Stimulated activated naive B cell treated with anti-CD40 and anti-IgM and Interleukin-4, amounts not matched to agents 10 μg/mL and 1 μg/mL and 100 μg/mL, for 72 hours (primary cell): ENCODE measurements around the gene KRT75.
A peak's percentile ranks its signal among the peaks of the same experiment; 100 is the strongest.

Experiments used
- ATAC-seq, 2 donors: fragments of 150-1000 bp; cut with Tn5 transposase; replicated peaks; 2 replicates each; pipeline ENCODE4 v1.10.0; 2021; ENCODE audit warnings: moderate library complexity in 1 of 2
- DNase-seq: peaks from one replicate; pipeline ENCODE4 v3.0.0; 2021
- H3K27ac Mint-ChIP-seq: one replicate; pipeline ENCODE4 v1.8.0; 2022; ENCODE audit warnings: mild to moderate bottlenecking, mixed read lengths
- H3K27me3 Mint-ChIP-seq, 2 donors: one replicate each; pipeline ENCODE4 v1.8.0; 2022; ENCODE audit warnings: mixed read lengths in 2 of 2
- H3K36me3 Mint-ChIP-seq, 2 donors: one replicate each; pipeline ENCODE4 v1.8.0; 2022; ENCODE audit warnings: mixed read lengths in 2 of 2, mild to moderate bottlenecking in 1 of 2
- H3K4me1 Mint-ChIP-seq, 2 donors: one replicate each; pipeline ENCODE4 v1.8.0; 2022; ENCODE audit warnings: mixed read lengths in 2 of 2, mild to moderate bottlenecking in 1 of 2
- H3K4me3 Mint-ChIP-seq, 2 donors: one replicate each; pipeline ENCODE4 v1.8.0; 2022; ENCODE audit warnings: mild to moderate bottlenecking in 2 of 2, mixed read lengths in 2 of 2, moderate library complexity in 1 of 2
- H3K9me3 Mint-ChIP-seq, 2 donors: one replicate each; pipeline ENCODE4 v1.8.0; 2022; ENCODE audit warnings: mixed read lengths in 2 of 2, mild to moderate bottlenecking in 1 of 2

KRT75 gene

DNA sequence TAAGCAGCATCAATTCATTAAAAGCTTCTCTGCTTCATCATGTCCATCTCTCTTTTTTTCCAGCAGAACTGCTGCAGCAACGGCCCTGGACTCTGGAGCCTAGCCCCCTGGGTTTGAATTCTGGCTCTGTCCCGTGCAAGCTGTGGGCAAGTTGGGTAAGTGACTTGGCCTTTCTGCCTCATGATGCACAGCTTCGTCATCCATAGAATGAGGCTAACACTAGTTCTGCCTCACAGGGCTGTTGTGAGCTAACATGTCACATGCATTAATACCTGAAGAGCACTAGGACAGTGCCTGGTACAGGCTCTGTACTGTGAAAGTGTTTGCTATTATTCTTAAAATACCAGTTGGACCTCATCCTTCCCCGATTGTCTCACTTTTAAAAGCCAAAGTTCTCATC, 32.2 kb downstream of the KRT75 start:
- Mint-ChIP-seq H3K36me3 (no peaks in the 10 kb centered on the region), H3K27me3 (peaks cover 17 to 23% of the 10 kb centered on the region in 2 donors), H3K4me1 (no peaks in the 10 kb centered on the region), H3K4me3 (no peak overlapping the region), H3K27ac (no peak overlapping the region), H3K9me3 (no peaks in the 10 kb centered on the region)
- ATAC-seq (no peak), DNase-seq (no peak)

DNA sequence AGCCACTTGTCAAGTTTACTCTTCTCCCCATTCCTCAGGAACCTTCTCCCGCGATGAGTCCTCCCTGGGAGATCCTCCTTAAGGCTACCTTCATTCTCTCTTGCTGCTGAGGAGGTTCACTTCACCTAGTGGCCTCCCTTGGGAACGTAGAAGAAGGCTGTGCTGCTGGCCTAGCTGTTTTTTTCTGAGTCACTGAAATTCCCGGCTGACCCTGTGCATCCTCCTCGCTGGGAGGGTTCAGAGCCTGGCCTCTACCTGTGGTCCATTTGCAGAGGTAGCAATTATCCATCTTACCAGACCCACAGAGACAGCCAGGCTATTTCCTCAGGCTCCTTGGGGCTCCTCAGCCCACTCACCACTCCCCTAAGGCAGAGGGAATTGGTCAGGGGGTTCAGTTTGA, 32.6 kb downstream of the KRT75 start:
- ATAC-seq (no peak), DNase-seq (no peak)
- Mint-ChIP-seq H3K4me1 (no peaks in the 10 kb centered on the region), H3K27me3 (peaks cover 17 to 25% of the 10 kb centered on the region in 2 donors), H3K9me3 (no peaks in the 10 kb centered on the region), H3K27ac (no peak overlapping the region), H3K4me3 (no peak overlapping the region), H3K36me3 (no peaks in the 10 kb centered on the region)

GRCh38 chr12:52400906-52401305, 33.3 kb downstream of the KRT75 start:
- H3K36me3 Mint-ChIP-seq = no peaks in the 10 kb centered on the region
- no peak overlapping the region for H3K27ac Mint-ChIP-seq
- DNase-seq (no peak), ATAC-seq (no peak)
- H3K4me3 Mint-ChIP-seq = no peak overlapping the region
- no peaks in the 10 kb centered on the region for H3K4me1 Mint-ChIP-seq
- H3K27me3 Mint-ChIP-seq = peaks cover 22 to 25% of the 10 kb centered on the region in 2 donors
- H3K9me3 Mint-ChIP-seq = no peaks in the 10 kb centered on the region

DNA sequence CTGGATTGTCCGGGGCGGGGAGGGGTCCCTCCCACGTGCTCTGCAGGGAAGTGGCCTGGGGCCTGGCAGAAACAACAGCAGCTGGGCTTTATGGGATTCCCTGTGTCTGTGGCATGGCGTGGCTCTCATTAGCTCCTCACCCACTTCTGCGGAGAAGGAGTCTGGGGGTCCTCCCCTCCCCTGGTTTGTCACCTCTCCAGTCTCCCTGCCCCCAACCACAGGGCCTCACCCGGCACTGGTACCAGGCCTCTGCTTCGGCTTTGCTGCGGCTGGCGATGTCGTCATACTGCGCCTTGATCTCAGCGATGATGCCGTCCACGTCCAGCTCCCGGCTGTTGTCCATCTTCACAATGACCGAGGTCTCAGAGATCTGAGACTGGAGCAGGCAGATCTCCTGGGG, 34.4 kb downstream of the KRT75 start:
- Mint-ChIP-seq H3K27ac (no peak overlapping the region), H3K4me1 (no peaks in the 10 kb centered on the region), H3K9me3 (no peaks in the 10 kb centered on the region), H3K27me3 (peaks cover 27 to 30% of the 10 kb centered on the region in 2 donors), H3K4me3 (no peak overlapping the region), H3K36me3 (no peaks in the 10 kb centered on the region)
- no peak for ATAC-seq
- DNase-seq = no peak

DNA sequence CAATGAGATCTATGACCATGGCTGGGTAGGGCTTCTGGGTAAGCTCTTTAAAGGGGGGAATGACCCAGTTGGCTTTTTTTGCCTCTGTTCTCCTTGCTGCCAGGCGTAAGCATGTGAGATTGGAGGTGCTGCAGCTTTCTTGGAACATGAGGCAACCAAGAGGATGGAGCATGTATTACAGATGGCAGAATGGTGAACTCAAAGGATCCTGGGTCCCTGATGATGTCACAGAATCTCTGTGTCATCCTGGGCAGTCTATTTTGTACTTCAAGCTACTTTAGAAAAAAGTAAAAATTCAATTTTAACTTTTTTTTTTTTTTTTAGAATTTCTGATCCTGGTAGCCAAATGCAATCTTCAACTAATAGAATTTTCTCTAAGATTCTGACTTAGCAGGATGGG, 36.0 kb downstream of the KRT75 start:
- no peaks in the 10 kb centered on the region for H3K36me3 Mint-ChIP-seq
- ATAC-seq (no peak), DNase-seq (no peak)
- H3K27me3 Mint-ChIP-seq = peaks cover 31 to 32% of the 10 kb centered on the region in 2 donors
- H3K9me3 Mint-ChIP-seq = no peaks in the 10 kb centered on the region
- H3K27ac Mint-ChIP-seq = no peak overlapping the region
- no peaks in the 10 kb centered on the region for H3K4me1 Mint-ChIP-seq
- no peak overlapping the region for H3K4me3 Mint-ChIP-seq

GRCh38 chr12:52396656-52397055, 37.5 kb downstream of the KRT75 start:
- no peak overlapping the region for H3K4me3 Mint-ChIP-seq
- no peaks in the 10 kb centered on the region for H3K9me3 Mint-ChIP-seq
- H3K36me3 Mint-ChIP-seq = no peaks in the 10 kb centered on the region
- no peak for ATAC-seq
- no peaks in the 10 kb centered on the region for H3K4me1 Mint-ChIP-seq
- no peak overlapping the region for H3K27ac Mint-ChIP-seq
- peaks cover 23 to 36% of the 10 kb centered on the region in 2 donors for H3K27me3 Mint-ChIP-seq
- DNase-seq = no peak

GRCh38 chr12:52395761-52396434, 38.3 kb downstream of the KRT75 start:
- Mint-ChIP-seq H3K27me3 (peaks cover 23 to 36% of the 10 kb centered on the region in 2 donors), H3K4me3 (no peak overlapping the region), H3K4me1 (no peaks in the 10 kb centered on the region), H3K36me3 (no peaks in the 10 kb centered on the region), H3K9me3 (no peaks in the 10 kb centered on the region), H3K27ac (no peak overlapping the region)
- DNase-seq (no peak), ATAC-seq (peak in 1 of 2 donors; percentile 38)

DNA sequence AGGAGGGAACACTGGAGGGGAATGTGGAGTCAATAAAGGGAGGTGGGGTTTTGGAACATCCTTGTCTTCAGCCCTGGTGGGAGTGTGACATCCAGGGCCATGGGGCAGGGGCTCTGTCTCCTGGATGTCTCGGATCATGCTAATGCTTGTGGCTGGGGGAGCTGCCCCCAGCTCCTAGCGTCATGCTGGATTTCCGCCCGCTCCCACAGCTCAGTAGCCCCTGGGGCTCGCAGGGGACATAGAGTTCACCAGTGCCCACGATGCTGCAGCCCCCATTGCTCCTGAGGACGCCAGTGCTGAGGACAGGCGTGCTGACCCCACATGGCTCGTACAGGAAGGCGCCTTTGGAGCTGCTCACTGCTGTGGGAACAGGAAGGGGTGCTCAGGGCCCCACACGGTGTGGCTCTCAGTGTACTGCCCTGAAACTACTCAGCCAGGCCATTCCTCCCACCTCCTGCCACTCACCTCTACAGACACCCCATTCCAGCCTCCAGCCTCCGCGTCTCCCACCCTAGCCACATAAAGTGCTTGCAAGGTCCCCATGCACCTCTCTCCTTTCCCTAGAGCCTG, 39.2 kb downstream of the KRT75 start:
- Mint-ChIP-seq H3K4me3 (no peak overlapping the region), H3K4me1 (no peaks in the 10 kb centered on the region), H3K27ac (no peak overlapping the region), H3K36me3 (no peaks in the 10 kb centered on the region), H3K27me3 (peaks cover 23 to 26% of the 10 kb centered on the region in 2 donors), H3K9me3 (no peaks in the 10 kb centered on the region)
- no peak for DNase-seq
- ATAC-seq = no peak

DNA sequence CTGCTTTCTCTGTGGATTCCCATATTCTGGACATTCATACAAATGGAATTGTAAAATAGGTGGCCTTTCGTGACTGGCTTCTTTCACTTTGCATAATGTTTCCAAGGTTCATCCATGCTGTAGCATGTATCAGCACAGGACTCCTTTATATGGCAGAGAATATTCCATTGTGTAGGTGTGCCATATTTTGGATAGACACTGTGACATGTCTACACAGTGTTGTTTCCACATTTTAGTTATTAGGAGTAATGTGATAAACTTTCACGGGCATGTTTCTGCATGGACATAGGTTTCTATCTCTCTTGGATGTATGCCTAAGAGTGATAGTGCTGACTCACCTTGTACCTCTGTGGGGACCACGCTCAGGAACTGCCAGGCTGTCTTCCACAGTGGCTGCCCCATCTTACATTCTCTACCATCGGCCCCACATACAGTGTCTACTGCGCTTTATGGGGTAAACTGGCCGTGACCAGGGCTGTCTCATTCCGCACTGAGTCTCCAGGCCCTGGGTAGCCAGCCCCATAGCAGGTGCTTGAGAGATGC, 41.6 kb downstream of the KRT75 start:
- Mint-ChIP-seq H3K4me1 (no peaks in the 10 kb centered on the region), H3K27me3 (peaks cover 26 to 27% of the 10 kb centered on the region in 2 donors), H3K4me3 (no peak overlapping the region), H3K9me3 (no peaks in the 10 kb centered on the region), H3K27ac (no peak overlapping the region), H3K36me3 (no peaks in the 10 kb centered on the region)
- DNase-seq (no peak), ATAC-seq (no peak)

GRCh38 chr12:52391618-52392002, 42.6 kb downstream of the KRT75 start:
- DNase-seq = no peak
- no peak overlapping the region for H3K4me3 Mint-ChIP-seq
- H3K27me3 Mint-ChIP-seq = peaks cover 19 to 27% of the 10 kb centered on the region in 2 donors
- H3K9me3 Mint-ChIP-seq = no peaks in the 10 kb centered on the region
- H3K27ac Mint-ChIP-seq = no peak overlapping the region
- no peak for ATAC-seq
- no peaks in the 10 kb centered on the region for H3K36me3 Mint-ChIP-seq
- no peaks in the 10 kb centered on the region for H3K4me1 Mint-ChIP-seq

DNA sequence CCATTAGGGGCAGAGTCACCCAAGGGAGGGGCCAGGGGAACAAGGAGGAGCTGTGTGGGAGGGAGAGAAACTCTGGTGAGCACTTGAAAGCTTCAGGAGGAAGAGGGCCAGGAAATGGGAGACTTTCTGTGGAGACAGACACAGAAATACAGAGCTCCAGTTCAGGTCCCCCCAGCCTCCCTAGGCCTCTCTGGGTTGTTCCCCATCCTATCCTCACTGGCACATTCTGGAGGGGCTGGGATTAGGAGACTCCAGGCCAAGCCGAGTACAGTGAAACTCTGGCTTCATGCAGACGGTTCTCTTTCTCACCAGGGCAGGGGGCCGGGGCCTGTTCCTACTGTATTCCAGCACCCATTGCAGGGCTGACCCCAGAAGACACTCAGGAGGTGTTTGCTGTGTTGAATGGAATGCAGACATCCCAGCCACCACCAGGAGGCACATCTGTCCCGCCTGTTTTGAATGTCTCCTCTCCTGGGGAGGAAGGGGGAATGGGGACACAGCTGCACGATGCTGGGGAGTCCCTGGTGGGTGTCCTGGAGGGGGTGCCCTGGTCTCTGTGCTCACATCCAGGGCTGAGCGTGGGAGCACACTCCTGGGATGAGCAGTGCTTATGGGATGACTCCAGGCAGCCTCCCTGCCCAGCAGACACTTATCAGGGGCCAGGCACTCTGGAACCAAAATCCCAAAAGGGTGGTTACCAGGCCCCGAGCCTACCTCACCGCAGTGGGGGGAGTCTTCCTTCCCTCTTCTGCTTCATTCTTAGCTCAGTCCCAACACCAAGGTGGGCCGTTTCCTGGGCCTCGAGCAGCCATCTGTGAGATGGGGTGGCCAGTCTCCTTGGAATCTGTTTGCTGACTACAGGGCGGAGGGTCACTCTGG, 43.2 kb downstream of the KRT75 start:
- ATAC-seq (peak in 1 of 2 donors; percentile 29), DNase-seq (no peak)
- Mint-ChIP-seq H3K27ac (no peak overlapping the region), H3K4me3 (no peak overlapping the region), H3K27me3 (peaks cover 19 to 23% of the 10 kb centered on the region in 2 donors), H3K4me1 (no peaks in the 10 kb centered on the region), H3K9me3 (no peaks in the 10 kb centered on the region), H3K36me3 (no peaks in the 10 kb centered on the region)

GRCh38 chr12:52389313-52390207, 44.6 kb downstream of the KRT75 start:
- Mint-ChIP-seq H3K4me3 (no peak overlapping the region), H3K27me3 (peaks cover 14% of the 10 kb centered on the region in 2 donors), H3K27ac (no peak overlapping the region), H3K9me3 (no peaks in the 10 kb centered on the region), H3K36me3 (no peaks in the 10 kb centered on the region), H3K4me1 (no peaks in the 10 kb centered on the region)
- DNase-seq (no peak), ATAC-seq (no peak)

DNA sequence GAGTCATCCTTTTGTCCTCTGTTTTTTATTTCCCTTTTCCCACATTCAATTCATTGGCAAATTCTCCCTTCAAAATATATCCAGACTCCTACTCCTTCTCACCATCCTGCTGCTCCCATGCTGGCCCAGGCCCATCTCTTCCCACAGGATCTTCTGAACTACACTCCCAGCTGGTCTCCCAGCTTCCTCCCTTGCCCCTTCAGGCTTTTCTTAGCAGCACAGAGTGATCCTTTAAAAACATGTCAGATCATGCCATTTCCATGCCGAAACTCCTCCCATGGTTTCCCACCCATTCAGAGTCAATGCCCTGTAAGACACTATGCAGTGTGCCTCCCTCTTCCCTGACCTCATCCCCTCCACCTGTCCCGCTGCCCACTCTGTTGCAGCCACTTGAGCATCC, 46.3 kb downstream of the KRT75 start:
- no peak overlapping the region for H3K4me3 Mint-ChIP-seq
- no peaks in the 10 kb centered on the region for H3K9me3 Mint-ChIP-seq
- peaks cover 4 to 5% of the 10 kb centered on the region in 2 donors for H3K4me1 Mint-ChIP-seq
- ATAC-seq (no peak), DNase-seq (no peak)
- peaks cover 11% of the 10 kb centered on the region in 2 donors for H3K27me3 Mint-ChIP-seq
- no peak overlapping the region for H3K27ac Mint-ChIP-seq
- H3K36me3 Mint-ChIP-seq = no peaks in the 10 kb centered on the region

DNA sequence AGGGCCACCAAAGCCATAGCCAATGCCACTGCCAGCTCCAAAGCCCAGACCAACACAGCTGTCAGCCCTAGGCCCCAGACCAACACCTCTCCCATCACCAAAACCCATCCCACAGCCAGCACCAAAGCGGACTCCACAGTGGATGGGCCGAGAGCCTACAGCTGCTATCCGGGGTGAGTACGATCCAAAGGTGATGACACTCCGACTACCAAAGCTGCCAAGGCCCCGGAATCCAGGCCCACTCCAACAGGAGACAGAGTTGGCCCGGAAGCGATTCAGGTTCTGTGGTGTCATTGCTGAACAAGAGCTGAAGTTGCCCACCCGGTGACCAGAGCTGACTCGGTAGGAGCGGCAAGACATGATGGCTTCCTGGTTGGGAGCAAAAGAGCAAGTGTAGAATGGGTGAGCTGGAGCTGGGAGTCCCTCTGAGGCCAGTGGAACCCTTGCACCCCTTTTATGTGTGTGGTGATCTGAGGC, 48.9 kb downstream of the KRT75 start, which contains the start of gene KRT84:
TSS of gene KRT84 (minus strand) at position 427 of the 477 bp plus-strand sequence. CDS start at position 360, 67 bp downstream.
- no peak for DNase-seq
- Mint-ChIP-seq H3K4me3 (no peak within 1 kb of the TSS), H3K27me3 (peaks cover 15 to 25% of the 10 kb centered on the region in 2 donors)

More for the DNA sequence above, 48.9 kb downstream of the KRT75 start, which contains the start of gene KRT84:
- no peak for ATAC-seq
- H3K9me3 Mint-ChIP-seq = no peaks in the 10 kb centered on the region
- H3K4me1 Mint-ChIP-seq = peaks cover 9 to 11% of the 10 kb centered on the region in 2 donors
- no peaks in the 10 kb centered on the region for H3K36me3 Mint-ChIP-seq
- H3K27ac Mint-ChIP-seq = no peak within 1 kb of the TSS
